NCI-H1105 treated with DMSO at 0.1 percent for 48 hours (cell line): ENCODE measurements around the gene CPXM1.

Source experiments
- DNase-seq: peaks from one replicate; lab custom pipeline; 2025; lab: John Stamatoyannopoulos, UW

CPXM1 gene

GRCh38 chr20:2748551-2749342 lies 51.7 kb downstream of the CPXM1 start:
- peak; percentile 14 for DNase-seq

- DNase-seq: no peak
These were observed 52.7 kb downstream of the CPXM1 start for GRCh38 chr20:2747676-2748235.

GRCh38 chr20:2746636-2747265 lies 53.7 kb downstream of the CPXM1 start:
- no peak for DNase-seq

GRCh38 chr20:2745936-2746635 lies 54.3 kb downstream of the CPXM1 start:
- DNase-seq: no peak

- DNase-seq: no peak
These were observed 55.1 kb downstream of the CPXM1 start for GRCh38 chr20:2745060-2745910.
